GM12891 (cell line): Measurements from ENCODE around the gene WASL.

Experiments
- POLR2A ChIP-seq: IDR thresholded peaks from 2 replicates; pipeline ENCODE4 v1.6.1; 2011; ENCODE audit warnings: low read depth, low read length, control low read depth
- POLR2AphosphoS5 ChIP-seq: IDR thresholded peaks from 2 replicates; pipeline ENCODE4 v1.6.1; 2011; ENCODE audit warnings: low read depth, low read length, control low read depth
- TAF1 ChIP-seq: IDR thresholded peaks from 2 replicates; pipeline ENCODE4 v1.6.1; 2011; ENCODE audit warnings: low read depth, low read length, control low read depth

DNA sequence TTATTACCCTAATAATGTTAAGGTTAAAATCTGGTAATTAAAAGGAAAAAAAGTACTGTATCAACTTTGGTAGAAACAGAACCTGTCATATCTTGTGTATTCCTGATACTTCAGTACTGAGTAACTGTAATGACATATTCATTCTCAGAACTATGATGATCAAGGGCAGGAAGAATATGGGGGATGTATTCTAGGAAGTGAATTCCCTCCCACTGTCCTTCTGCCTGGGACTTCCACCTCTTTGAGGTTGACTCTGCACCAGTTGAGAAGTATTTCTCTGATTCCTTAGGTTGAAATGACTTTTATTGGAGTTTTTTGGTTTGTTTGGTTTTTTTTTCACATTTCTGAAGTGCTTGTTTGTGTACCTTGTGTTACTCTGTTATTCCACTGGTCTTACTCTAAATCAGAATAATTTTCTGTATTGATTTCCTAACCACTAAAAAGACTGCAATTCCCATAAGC, 36.9 kb downstream of the WASL start:
- TF ChIP-seq POLR2AphosphoS5: no peak
- no peak for TF ChIP-seq POLR2A
- TF ChIP-seq TAF1: no peak
